Cardiac fibroblast (primary cell): Measurements from ENCODE around the gene TCF15.

Source experiments
- DNase-seq, 2 donors: peaks; one replicate each; pipeline versions ENCODE4 v3.0.0 to v3.0.0-alpha.2; 2010; ENCODE audit warnings: low read depth in 2 of 2
- H3K4me3 ChIP-seq, 2 donors: replicated peaks in 1 of 2; 1 replicate in 1 of 2; 2 replicates in 1 of 2; pipeline ENCODE4 v1.5.1; 2011; ENCODE audit warnings: low read depth in 2 of 2, low read length in 2 of 2, mild to moderate bottlenecking in 2 of 2, moderate library complexity in 1 of 2
- CTCF ChIP-seq: IDR thresholded peaks from one replicate; pipeline ENCODE4 v1.5.1; 2011; ENCODE audit warnings: low read depth, mild to moderate bottlenecking, low read length, inconsistent platforms

The TCF15 gene

DNA sequence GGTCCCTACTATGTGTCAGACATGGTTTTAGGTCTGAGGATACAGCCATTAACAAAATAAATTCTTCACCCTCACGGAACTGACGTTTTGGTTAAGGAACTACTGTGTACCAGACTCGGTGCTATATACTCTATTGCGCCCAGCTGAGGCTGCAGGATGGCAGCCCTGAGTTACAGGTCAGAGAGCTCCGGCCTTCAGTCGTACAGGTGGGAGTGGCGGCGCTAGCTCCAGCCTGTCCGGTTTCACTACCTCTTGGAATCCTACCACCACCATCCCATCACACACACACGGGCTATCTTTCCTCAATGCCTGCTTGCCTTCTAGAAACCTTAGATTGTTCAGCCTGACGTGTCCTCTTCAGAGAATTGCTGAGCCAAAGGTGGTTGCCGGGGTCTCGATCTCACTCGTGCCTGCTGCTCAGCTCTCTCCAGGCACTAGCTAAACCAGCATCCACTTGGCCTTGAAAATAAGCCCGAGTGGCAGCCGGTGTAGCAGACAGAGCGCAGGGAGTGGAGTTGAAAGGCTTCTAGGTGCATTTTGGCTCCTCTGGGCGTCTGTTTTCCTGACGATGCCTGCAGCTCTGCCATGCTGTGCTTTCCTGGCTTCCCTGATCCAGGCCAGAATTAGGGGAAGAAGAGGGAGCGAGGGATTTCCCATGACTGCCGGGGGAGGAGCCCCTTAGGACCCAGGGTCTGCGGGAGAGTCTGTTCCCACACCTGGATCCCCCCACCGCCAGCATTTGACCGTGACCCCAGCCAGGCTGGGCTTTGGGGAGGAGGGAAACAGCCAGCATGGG is 1.1 kb upstream of the TCF15 start:
- H3K4me3 ChIP-seq: no peak overlapping the region
- DNase-seq: no peak
- TF ChIP-seq CTCF: no peak

- no peak for TF ChIP-seq CTCF
- DNase-seq: no peak
- no peak overlapping the region for H3K4me3 ChIP-seq
These were observed 641 bp downstream of the TCF15 start for GRCh38 chr20:609371-609964.

- DNase-seq: no peak
- H3K4me3 ChIP-seq: no peak overlapping the region
- no peak for TF ChIP-seq CTCF
These were observed 1.1 kb downstream of the TCF15 start for GRCh38 chr20:608970-609369.

- no peak for DNase-seq
- TF ChIP-seq CTCF: no peak
- H3K4me3 ChIP-seq: no peak overlapping the region
These were observed 2.6 kb downstream of the TCF15 start for GRCh38 chr20:607476-607875.

DNA sequence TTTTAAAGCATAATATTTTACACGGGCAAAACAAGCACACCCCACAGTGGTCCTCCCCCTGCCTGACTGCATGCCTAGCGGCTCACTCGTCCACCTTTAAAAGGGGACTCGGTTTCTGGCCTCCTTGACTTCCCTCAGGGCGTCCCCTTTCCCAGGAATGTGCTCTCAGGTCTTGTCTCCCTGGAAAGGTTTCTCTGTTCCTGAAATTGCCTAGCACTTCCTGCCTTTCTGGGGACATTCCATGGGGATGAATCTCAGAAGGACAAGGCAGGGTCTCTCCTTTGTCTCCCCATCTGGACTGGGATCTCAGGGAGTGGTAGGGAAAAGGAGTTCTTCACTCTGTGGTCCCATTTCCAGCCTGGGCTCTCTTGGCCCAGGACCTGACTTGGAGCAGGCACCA is 4.9 kb downstream of the TCF15 start:
- no peak overlapping the region for H3K4me3 ChIP-seq
- no peak for DNase-seq
- no peak for TF ChIP-seq CTCF

- no peak for DNase-seq
- H3K4me3 ChIP-seq: no peak overlapping the region
- TF ChIP-seq CTCF: no peak
These were observed 6.9 kb downstream of the TCF15 start for GRCh38 chr20:603116-603640.
